IMR-90 (cell line): Measurements from ENCODE around the gene CGB7. TPM values are rescaled to one million over a fixed set of nuclear protein-coding genes. Genes with fewer than 3 reads are reported as not detected.

ENCODE experiments used
- ATAC-seq: fragments of 200-7000 bp; cut with Tn5 transposase; 2 replicates; pipeline ENCODE4 v1.9.1; 2020; ENCODE audit warnings: low read depth, mild to moderate bottlenecking, moderate library complexity
- BruUV-seq: library from RNA; stranded (reverse); fragments of 400-500 nt; replicated peaks from 2 replicates; lab custom pipeline; 2021; lab: Mats Ljungman, UMichigan
- CTCF ChIA-PET: fragments of 300-600 bp; formaldehyde crosslinking; extraction: SDS; loops from one replicate; lab custom pipeline; 2021; ENCODE audit warnings: antibody characterized with exemption; lab: Yijun Ruan, JAX
- POLR2A ChIA-PET: fragments of 300-600 bp; sonication (Branson Sonifier 250); formaldehyde crosslinking; loops from one replicate; lab custom pipeline; 2022; ENCODE audit warnings: antibody characterized with exemption; ENCODE audit not compliant: unreplicated experiment; lab: Charles Lee
- DNase-seq: peaks from one replicate; pipeline ENCODE4 v3.0.0; 2013
- H2AFZ ChIP-seq: replicated peaks from 2 replicates; pipeline ENCODE3; 2013; ENCODE audit warnings: low read length, mild to moderate bottlenecking; ENCODE audit not compliant: poor library complexity
- H2AK5ac ChIP-seq: 2 replicates; pipeline ENCODE4 v1.6.1; 2013; ENCODE audit warnings: low read depth, low read length, inconsistent platforms
- H2AK9ac ChIP-seq: replicated peaks from 2 replicates; pipeline ENCODE3; 2013; ENCODE audit warnings: mild to moderate bottlenecking, low read depth, low read length, moderate library complexity; ENCODE audit not compliant: poor library complexity
- H2BK120ac ChIP-seq: 2 replicates; pipeline ENCODE4 v1.6.1; 2013; ENCODE audit warnings: low read depth, low read length, inconsistent platforms
- H2BK15ac ChIP-seq: 3 replicates; pipeline ENCODE4 v1.6.1; 2013; ENCODE audit warnings: low read depth, low read length, inconsistent platforms
- H2BK20ac ChIP-seq: 2 replicates; pipeline ENCODE4 v1.6.1; 2013; ENCODE audit warnings: low read depth, mild to moderate bottlenecking, inconsistent platforms, low read length, moderate library complexity
- H2BK5ac ChIP-seq: 2 replicates; pipeline ENCODE4 v1.6.1; 2013; ENCODE audit warnings: mild to moderate bottlenecking, low read depth, low read length, inconsistent platforms; ENCODE audit not compliant: poor library complexity, severe bottlenecking
- H3K14ac ChIP-seq: replicated peaks from 2 replicates; pipeline ENCODE4 v1.6.1; 2013; ENCODE audit warnings: low read depth, low read length, inconsistent platforms
- H3K18ac ChIP-seq: 2 replicates; pipeline ENCODE4 v1.6.1; 2013; ENCODE audit warnings: low read depth, low read length, control low read depth
- H3K23ac ChIP-seq: 2 replicates; pipeline ENCODE4 v1.6.1; 2013; ENCODE audit warnings: low read depth, low read length, inconsistent platforms
- H3K27ac ChIP-seq: 2 replicates; pipeline ENCODE4 v1.5.1; 2013; ENCODE audit warnings: mild to moderate bottlenecking, control low read depth, low read length; ENCODE audit not compliant: insufficient read depth
- H3K27me3 ChIP-seq: 2 replicates; pipeline ENCODE4 v1.6.1; 2013; ENCODE audit warnings: low read length; ENCODE audit not compliant: control insufficient read depth, insufficient read depth
- H3K36me3 ChIP-seq: 2 replicates; pipeline ENCODE4 v1.6.1; 2013; ENCODE audit warnings: low read length, mixed read lengths; ENCODE audit not compliant: control insufficient read depth, insufficient read depth
- H3K4ac ChIP-seq: 2 replicates; pipeline ENCODE4 v1.6.1; 2013; ENCODE audit warnings: low read depth, low read length, inconsistent platforms
- H3K4me1 ChIP-seq: 2 replicates; pipeline ENCODE4 v1.6.1; 2013; ENCODE audit warnings: low read length, mixed read lengths; ENCODE audit not compliant: control insufficient read depth, insufficient read depth
- H3K4me2 ChIP-seq: 2 replicates; pipeline ENCODE4 v1.6.1; 2013; ENCODE audit warnings: low read depth, mild to moderate bottlenecking, control low read depth, low read length, moderate library complexity
- H3K4me3 ChIP-seq: 2 replicates; pipeline ENCODE4 v1.5.1; 2013; ENCODE audit warnings: low read depth, mild to moderate bottlenecking, control low read depth, low read length, moderate library complexity; ENCODE audit not compliant: insufficient read depth
- H3K56ac ChIP-seq: 2 replicates; pipeline ENCODE4 v1.6.1; 2013; ENCODE audit warnings: low read length, inconsistent platforms; ENCODE audit not compliant: insufficient read depth; ENCODE audit errors: extremely low read depth
- H3K79me1 ChIP-seq, 2 experiments: 2 replicates each; pipeline ENCODE4 v1.6.1; 2013; ENCODE audit warnings: low read length in 2 of 2, inconsistent platforms in 1 of 2, low read depth in 1 of 2
- H3K9ac ChIP-seq: 2 replicates; pipeline ENCODE4 v1.6.1; 2013; ENCODE audit warnings: low read depth, low read length, control low read depth
- H3K9me1 ChIP-seq: 2 replicates; pipeline ENCODE4 v1.6.1; 2013; ENCODE audit warnings: low read length, inconsistent platforms; ENCODE audit not compliant: insufficient read depth
- H3K9me3 ChIP-seq: 2 replicates; pipeline ENCODE4 v1.6.1; 2013; ENCODE audit warnings: low read length; ENCODE audit not compliant: control insufficient read depth, insufficient read depth
- H4K20me1 ChIP-seq: 2 replicates; pipeline ENCODE4 v1.6.1; 2013; ENCODE audit warnings: low read length, inconsistent platforms; ENCODE audit not compliant: insufficient read depth
- H4K5ac ChIP-seq: 2 replicates; pipeline ENCODE4 v1.6.1; 2013; ENCODE audit warnings: mild to moderate bottlenecking, low read depth, low read length, control low read depth
- H4K8ac ChIP-seq, 2 experiments: 2 replicates each; pipeline ENCODE4 v1.6.1; 2013; ENCODE audit warnings: low read depth in 2 of 2, low read length in 2 of 2, control low read depth in 1 of 2, inconsistent platforms in 1 of 2
- H4K91ac ChIP-seq: 2 replicates; pipeline ENCODE4 v1.6.1; 2013; ENCODE audit warnings: low read depth, low read length, inconsistent platforms; ENCODE audit not compliant: insufficient read depth
- POLR2A ChIP-seq: IDR thresholded peaks from 2 replicates; pipeline ENCODE4 v1.6.1; 2012; ENCODE audit warnings: mild to moderate bottlenecking, low read depth, low read length
- RFX5 ChIP-seq: IDR thresholded peaks from 2 replicates; pipeline ENCODE4 v1.8.0; 2012; ENCODE audit warnings: low read depth, mild to moderate bottlenecking, low read length, moderate library complexity
- whole genome bisulfite sequencing, 2 experiments: methylation state at CpG; one replicate each; pipeline versions ENCODE4 v1.1.5 to v1.1.7; 2013; ENCODE audit warnings: missing lambda C conversion rate in 2 of 2; ENCODE audit not compliant: insufficient read length in 1 of 2; ENCODE audit errors: extremely low coverage in 2 of 2; 5-methylcytosine and 5-hydroxymethylcytosine counted together
- dilution Hi-C: fragments of 300-500 bp; cut with HindIII; formaldehyde crosslinking; loops from one replicate; pipeline ENCODE4 v1.14.3; 2018; ENCODE audit warnings: low sequenced_read_pairs; ENCODE audit not compliant: unreplicated experiment
- in situ Hi-C: fragments of 300-500 bp; cut with MboI; formaldehyde crosslinking; loops from 3 replicates; pipeline ENCODE4 v1.14.3; 2019; ENCODE audit warnings: low sequenced_read_pairs, inconsistent platforms, mixed read lengths
- intact Hi-C: fragments of 100-400 bp; cut with micrococcal nuclease; formaldehyde crosslinking; loops from 2 replicates; pipeline ENCODE4 v1.10.0; 2022
- polyA plus RNA-seq, 3 experiments: library from polyadenylated mRNA; depleted of rRNA; stranded (reverse); fragments of >200 nt; gene quantifications; 2 replicates each; pipeline ENCODE4 v1.2.3, GENCODE V29; 2012; ENCODE audit warnings: low replicate concordance in 1 of 3
- total RNA-seq: library from RNA; depleted of rRNA; stranded (reverse); fragments of >200 nt; gene quantifications from 2 replicates; pipeline ENCODE4 v1.2.3, GENCODE V29; 2012
- TF ChIP-seq, protein P1 (sequence below): conservative IDR thresholded peaks from 2 replicates; pipeline ENCODE4 v1.5.1; 2012; ENCODE audit warnings: mild to moderate bottlenecking, low read depth, low read length, improper control_type of control experiment
- TF ChIP-seq, protein P2 (sequence below): fragments of 150-350 bp; IDR thresholded peaks from 2 replicates; pipeline ENCODE4 v1.6.1; 2017; ENCODE audit warnings: mild to moderate bottlenecking, antibody characterized with exemption, low read length, low read depth

The CGB7 gene
- total and polyA plus RNA-seq, 2 of the 4 experiments (the other 2 are of a cell fraction): 1.7 TPM; not detected in 1

DNA sequence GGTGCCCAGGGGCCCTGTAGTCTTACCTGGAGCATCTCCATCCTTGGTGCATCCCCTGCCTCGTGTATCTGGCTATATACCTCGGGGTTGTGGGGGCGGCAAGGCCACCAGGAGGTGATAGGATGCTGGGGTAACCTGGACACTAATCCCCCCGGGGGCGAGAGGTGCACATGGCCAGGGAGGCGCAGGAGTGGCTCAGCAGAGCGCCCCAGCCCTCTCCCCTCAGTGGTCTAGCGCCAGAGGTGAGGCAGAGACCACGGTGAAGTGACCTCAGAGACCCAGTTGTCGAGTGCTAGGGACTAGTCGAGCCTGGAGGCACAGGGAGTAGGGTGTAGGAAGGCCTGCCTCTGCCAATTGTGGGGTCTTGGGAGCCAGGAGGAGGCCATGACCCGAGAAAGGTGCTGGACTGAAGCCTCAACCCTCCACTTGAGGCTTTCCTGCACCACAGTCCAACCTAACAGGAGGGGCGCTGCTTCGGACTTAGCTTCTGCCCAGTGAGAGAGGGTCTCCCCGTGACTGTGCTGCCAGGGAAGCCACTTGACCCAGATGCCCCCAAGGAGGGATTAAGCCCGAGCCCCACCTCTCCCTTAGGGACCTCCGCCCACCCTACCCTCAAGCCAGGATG, 40.4 kb downstream of the CGB7 start, which contains the start of gene LHB (continued):
- TF ChIP-seq, protein P1, sequence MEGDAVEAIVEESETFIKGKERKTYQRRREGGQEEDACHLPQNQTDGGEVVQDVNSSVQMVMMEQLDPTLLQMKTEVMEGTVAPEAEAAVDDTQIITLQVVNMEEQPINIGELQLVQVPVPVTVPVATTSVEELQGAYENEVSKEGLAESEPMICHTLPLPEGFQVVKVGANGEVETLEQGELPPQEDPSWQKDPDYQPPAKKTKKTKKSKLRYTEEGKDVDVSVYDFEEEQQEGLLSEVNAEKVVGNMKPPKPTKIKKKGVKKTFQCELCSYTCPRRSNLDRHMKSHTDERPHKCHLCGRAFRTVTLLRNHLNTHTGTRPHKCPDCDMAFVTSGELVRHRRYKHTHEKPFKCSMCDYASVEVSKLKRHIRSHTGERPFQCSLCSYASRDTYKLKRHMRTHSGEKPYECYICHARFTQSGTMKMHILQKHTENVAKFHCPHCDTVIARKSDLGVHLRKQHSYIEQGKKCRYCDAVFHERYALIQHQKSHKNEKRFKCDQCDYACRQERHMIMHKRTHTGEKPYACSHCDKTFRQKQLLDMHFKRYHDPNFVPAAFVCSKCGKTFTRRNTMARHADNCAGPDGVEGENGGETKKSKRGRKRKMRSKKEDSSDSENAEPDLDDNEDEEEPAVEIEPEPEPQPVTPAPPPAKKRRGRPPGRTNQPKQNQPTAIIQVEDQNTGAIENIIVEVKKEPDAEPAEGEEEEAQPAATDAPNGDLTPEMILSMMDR: no peak

DNA sequence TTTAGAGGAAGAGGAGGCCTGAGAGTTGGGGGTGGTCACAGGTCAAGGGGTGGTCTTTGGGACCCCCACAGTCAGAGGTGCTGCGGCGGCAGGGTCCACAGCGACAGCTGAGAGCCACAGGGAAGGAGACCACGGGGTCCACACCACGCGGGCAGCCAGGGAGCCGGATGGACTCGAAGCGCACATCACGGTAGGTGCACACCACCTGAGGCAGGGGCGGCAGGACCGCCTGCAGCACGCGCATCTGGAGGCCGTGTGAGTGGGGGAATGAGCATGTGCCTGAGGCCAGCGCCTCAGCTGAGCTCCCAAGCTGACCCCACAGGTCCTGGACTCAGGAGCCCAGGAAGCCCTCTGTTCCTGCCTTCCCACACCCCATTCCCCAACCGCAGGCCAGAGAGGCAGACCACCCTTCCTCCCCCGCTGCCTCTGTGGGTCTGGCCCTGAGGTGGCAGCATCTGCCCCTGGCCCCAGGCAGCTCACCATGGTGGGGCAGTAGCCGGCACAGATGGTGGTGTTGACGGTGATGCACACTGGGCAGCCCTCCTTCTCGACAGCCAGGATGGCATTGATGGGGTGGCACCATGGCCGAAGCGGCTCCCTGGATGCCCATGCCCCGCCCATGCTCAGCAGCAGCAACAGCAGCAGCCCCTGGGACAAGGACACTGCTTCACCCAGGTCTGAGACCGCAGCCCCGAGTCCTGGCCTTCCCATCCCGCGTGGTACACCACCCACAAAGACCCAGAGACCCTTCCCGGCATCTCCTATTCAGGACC, 41.3 kb downstream of the CGB7 start:
- peaks cover 0 to 3% of the 10 kb centered on the region in 2 experiments; a peak in 1 of 4 replicates for H3K79me1 ChIP-seq
- H2AFZ ChIP-seq: no peak overlapping the region
- H2AK9ac ChIP-seq: no peak overlapping the region
- no peak overlapping the region for H3K14ac ChIP-seq
- no peak overlapping the region for H3K27ac ChIP-seq
- no peak overlapping the region for H3K23ac ChIP-seq
- DNase-seq (no peak), ATAC-seq (no peak)
- H2BK15ac ChIP-seq: no peak overlapping the region
- no peaks in the 10 kb centered on the region for H3K9me3 ChIP-seq
- peaks cover 5% of the 10 kb centered on the region; the same call in 1 of the 2 replicates for H3K4me1 ChIP-seq
- H3K27me3 ChIP-seq: peaks cover 2% of the 10 kb centered on the region; the same call in 1 of the 2 replicates
- H4K5ac ChIP-seq: no peak overlapping the region
- TF ChIP-seq RFX5 (no peak), POLR2A (no peak)
- TF ChIP-seq, protein P1: no peak
- TF ChIP-seq, protein P2, sequence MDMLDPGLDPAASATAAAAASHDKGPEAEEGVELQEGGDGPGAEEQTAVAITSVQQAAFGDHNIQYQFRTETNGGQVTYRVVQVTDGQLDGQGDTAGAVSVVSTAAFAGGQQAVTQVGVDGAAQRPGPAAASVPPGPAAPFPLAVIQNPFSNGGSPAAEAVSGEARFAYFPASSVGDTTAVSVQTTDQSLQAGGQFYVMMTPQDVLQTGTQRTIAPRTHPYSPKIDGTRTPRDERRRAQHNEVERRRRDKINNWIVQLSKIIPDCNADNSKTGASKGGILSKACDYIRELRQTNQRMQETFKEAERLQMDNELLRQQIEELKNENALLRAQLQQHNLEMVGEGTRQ: no peak
- intact Hi-C loops (no loop called here), in situ Hi-C loops (no loop called here), dilution Hi-C loops (no loop called here)
- H4K20me1 ChIP-seq: no peaks in the 10 kb centered on the region; the same call in 1 of the 2 replicates
- H3K36me3 ChIP-seq: peaks cover 38% of the 10 kb centered on the region
- POLR2A ChIA-PET: no interaction called here
- H2BK120ac ChIP-seq: no peak overlapping the region
- no peak overlapping the region for H4K8ac ChIP-seq
- H2BK20ac ChIP-seq: no peak overlapping the region
- no peak overlapping the region for H2AK5ac ChIP-seq
- no peak overlapping the region for H3K56ac ChIP-seq
- 97% methylated on average over 12 of the region's 29 CpGs; no CpG with 5 or more reads in 1 of the 2 experiments for WGBS, 2 experiments
- H3K9me1 ChIP-seq: 0 out of 2 replicates have a peak, but pooled peaks cover 3% of the 10 kb centered on the region
- BruUV-seq: no TSS peak
- no peak overlapping the region for H3K9ac ChIP-seq
- no peak overlapping the region for H3K4me3 ChIP-seq
- no peak overlapping the region for H3K4me2 ChIP-seq
- no peak overlapping the region for H2BK5ac ChIP-seq
- H4K91ac ChIP-seq: no peak overlapping the region
- no peak overlapping the region for H3K4ac ChIP-seq
- H3K18ac ChIP-seq: no peak overlapping the region
- CTCF ChIA-PET: no interaction called here
